ENCODE measurements around the gene PAH. TPM values are rescaled to one million over a fixed set of nuclear protein-coding genes. Genes with fewer than 3 reads are reported as not detected.

PAH gene
- total and polyA plus RNA-seq, 2 of the 13 experiments (the other 11 are each of a cell fraction or from before 2014, with no cell fraction given), result 192 to 451 TPM

DNA sequence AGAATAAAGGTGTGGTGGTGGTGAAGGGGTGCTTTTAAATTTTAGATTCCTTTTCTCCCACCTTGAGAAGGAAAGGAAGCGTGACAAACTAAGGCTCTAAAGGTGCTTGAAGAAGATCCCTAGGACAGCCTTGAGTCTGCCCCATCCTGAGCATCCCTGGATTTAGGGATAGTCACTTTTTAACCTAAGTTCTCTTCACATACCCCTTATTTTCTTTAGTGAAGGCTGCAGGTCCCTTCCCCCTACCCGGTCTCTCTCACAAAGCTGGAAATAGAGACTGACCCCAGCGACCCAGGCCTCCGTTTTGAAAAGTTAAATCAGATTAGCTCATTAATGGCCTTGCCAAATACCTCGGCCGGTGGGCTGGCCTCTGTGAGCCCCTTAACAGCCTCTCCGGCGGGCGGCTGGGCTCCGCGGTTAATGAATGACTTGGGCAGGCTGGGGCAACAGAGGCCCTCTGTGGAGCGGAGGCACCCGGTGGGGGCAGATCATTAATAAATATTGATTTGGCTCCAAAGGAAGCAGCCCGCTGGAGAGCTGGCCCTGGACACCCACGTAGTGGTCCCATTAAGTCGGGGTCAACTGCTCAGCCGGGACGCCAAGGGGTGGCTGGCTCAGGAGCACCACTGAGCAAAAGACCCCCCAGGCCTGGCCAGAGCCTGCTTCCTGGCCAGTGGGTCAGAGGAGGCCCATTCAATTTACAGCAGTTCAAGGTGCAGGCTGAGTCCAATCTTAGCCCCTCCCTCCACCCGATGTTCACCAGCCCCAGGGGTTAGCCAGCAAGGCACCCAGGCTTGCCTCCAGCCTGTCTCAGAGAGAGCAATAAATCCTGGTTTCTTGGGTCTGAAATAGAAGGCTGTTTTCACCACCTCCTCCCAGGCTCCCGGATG lies 31.8 kb downstream of the PAH start (continued):
- TF ChIP-seq PAWR (CRISPR knock-in tag; IDR thresholded peaks at IDR 0.05; ENCODE audit: borderline replicate concordance), result no peak
- no peak for TF ChIP-seq ZNF7 (CRISPR knock-in tag; IDR thresholded peaks at IDR 0.05)
- no peak for TF ChIP-seq ZBTB42 (CRISPR knock-in tag; IDR thresholded peaks at IDR 0.05)
- no peak for TF ChIP-seq ZFP36L1 (CRISPR knock-in tag; IDR thresholded peaks at IDR 0.05)
- TF ChIP-seq ZNF10 (CRISPR knock-in tag; IDR thresholded peaks at IDR 0.05; ENCODE audit: borderline replicate concordance, low read depth), result no peak
- TF ChIP-seq SMYD3 (CRISPR knock-in tag; IDR thresholded peaks at IDR 0.05), result peak; percentile 76; the same call in 1 of the 2 replicates
- no peak for TF ChIP-seq HOXA7 (CRISPR knock-in tag; IDR thresholded peaks at IDR 0.05)
- peak; percentile 45; the same call in 1 of the 2 replicates for TF ChIP-seq ZFX (CRISPR knock-in tag; IDR thresholded peaks at IDR 0.05; ENCODE audit: low read depth)
- TF ChIP-seq TBP (CRISPR knock-in tag; IDR thresholded peaks at IDR 0.05), result no peak
- TF ChIP-seq ZNF510 (CRISPR knock-in tag; IDR thresholded peaks at IDR 0.05; ENCODE audit: low read depth), result no peak
- TF ChIP-seq, protein P1, sequence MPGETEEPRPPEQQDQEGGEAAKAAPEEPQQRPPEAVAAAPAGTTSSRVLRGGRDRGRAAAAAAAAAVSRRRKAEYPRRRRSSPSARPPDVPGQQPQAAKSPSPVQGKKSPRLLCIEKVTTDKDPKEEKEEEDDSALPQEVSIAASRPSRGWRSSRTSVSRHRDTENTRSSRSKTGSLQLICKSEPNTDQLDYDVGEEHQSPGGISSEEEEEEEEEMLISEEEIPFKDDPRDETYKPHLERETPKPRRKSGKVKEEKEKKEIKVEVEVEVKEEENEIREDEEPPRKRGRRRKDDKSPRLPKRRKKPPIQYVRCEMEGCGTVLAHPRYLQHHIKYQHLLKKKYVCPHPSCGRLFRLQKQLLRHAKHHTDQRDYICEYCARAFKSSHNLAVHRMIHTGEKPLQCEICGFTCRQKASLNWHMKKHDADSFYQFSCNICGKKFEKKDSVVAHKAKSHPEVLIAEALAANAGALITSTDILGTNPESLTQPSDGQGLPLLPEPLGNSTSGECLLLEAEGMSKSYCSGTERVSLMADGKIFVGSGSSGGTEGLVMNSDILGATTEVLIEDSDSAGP (CRISPR knock-in tag; IDR thresholded peaks at IDR 0.05; ENCODE audit: borderline replicate concordance), result peak; percentile 71; the same call in 1 of the 2 replicates
- no peak for TF ChIP-seq JARID2 (CRISPR knock-in tag; IDR thresholded peaks at IDR 0.05; ENCODE audit: insufficient replicate concordance)
- no peak for TF ChIP-seq CHD2 (IDR thresholded peaks at IDR 0.05; ENCODE audit: low read depth, low read length)
- no peak for TF ChIP-seq FOXC1 (CRISPR knock-in tag; IDR thresholded peaks at IDR 0.05; ENCODE audit: borderline replicate concordance)
- TF ChIP-seq ZNF136 (CRISPR knock-in tag; IDR thresholded peaks at IDR 0.05; ENCODE audit: low read depth), result peak; percentile 24
- TF ChIP-seq U2AF1 (optimal IDR thresholded peaks at IDR 0.05; ENCODE audit: low read depth, low read length), result no peak
- TF ChIP-seq SP5 (CRISPR knock-in tag; IDR thresholded peaks at IDR 0.05; ENCODE audit: borderline replicate concordance, low read depth), result peak; percentile 52
- TF ChIP-seq EEA1 (CRISPR knock-in tag; IDR thresholded peaks at IDR 0.05; ENCODE audit: borderline replicate concordance), result no peak
- no peak for TF ChIP-seq RFX5 (IDR thresholded peaks at IDR 0.05; ENCODE audit: low read depth, low read length)
- peak; percentile 76; the same call in 1 of the 2 replicates for TF ChIP-seq ZFP90 (CRISPR knock-in tag; IDR thresholded peaks at IDR 0.05; ENCODE audit: borderline replicate concordance)
- TF ChIP-seq ZNF264 (CRISPR knock-in tag; IDR thresholded peaks at IDR 0.05), result peak; percentile 78; the same call in 1 of the 2 replicates
- TF ChIP-seq HOXD1 (CRISPR knock-in tag; IDR thresholded peaks at IDR 0.05), result peak; percentile 79; the same call in 1 of the 2 replicates
- TF ChIP-seq, protein P2, sequence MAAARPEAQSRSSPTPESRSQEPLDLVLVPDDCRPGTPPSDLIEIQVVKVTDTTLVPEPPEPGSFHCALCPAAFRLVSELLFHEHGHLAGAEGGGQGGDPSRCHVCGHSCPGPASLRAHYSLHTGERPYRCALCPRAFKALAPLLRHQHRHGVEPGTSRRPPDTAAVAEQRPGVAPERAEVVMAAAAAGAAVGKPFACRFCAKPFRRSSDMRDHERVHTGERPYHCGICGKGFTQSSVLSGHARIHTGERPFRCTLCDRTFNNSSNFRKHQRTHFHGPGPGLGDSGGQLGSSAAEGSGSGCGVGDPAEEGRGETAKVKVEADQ (CRISPR knock-in tag; IDR thresholded peaks at IDR 0.05; ENCODE audit: borderline replicate concordance), result peak; percentile 20; the same call in 1 of the 2 replicates
- TF ChIP-seq, protein P3, sequence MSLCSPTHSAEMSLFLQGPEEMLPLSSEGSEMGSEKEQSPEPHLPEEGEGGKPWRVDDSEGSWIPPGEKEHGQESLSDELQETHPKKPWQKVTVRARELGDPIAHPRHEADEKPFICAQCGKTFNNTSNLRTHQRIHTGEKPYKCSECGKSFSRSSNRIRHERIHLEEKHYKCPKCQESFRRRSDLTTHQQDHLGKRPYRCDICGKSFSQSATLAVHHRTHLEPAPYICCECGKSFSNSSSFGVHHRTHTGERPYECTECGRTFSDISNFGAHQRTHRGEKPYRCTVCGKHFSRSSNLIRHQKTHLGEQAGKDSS (CRISPR knock-in tag; IDR thresholded peaks at IDR 0.05; ENCODE audit: borderline replicate concordance, low read depth), result peak; percentile 55; the same call in 1 of the 2 replicates

All from HepG2 (cell line).